K562 (cell line): ENCODE measurements around the gene NR1H2. TPM values are rescaled to one million over a fixed set of nuclear protein-coding genes. Genes with fewer than 3 reads are reported as not detected.

Experiments used
- BHLHE40 ChIP-seq: IDR thresholded peaks from 2 replicates; pipeline ENCODE4 v1.6.1; 2011; ENCODE audit warnings: low read length, improper control_type of control experiment
- BRD4 ChIP-seq: fragments of 200-600 bp; sonication (generic); IDR thresholded peaks from 2 replicates; pipeline ENCODE4 v1.6.1; 2017; ENCODE audit warnings: inconsistent platforms
- CCNT2 ChIP-seq: IDR thresholded peaks from 2 replicates; pipeline ENCODE4 v1.6.1; 2011; ENCODE audit warnings: borderline replicate concordance, low read depth, mild to moderate bottlenecking, moderate library complexity, mixed read lengths, low read length; ENCODE audit not compliant: insufficient read length; ENCODE audit errors: extremely low read depth
- CREM ChIP-seq: IDR thresholded peaks from 2 replicates; pipeline ENCODE4 v1.6.1; 2014; ENCODE audit warnings: antibody characterized with exemption, low read depth
- DLX4 ChIP-seq: fragments of 250-450 bp; sonication (Bioruptor Pico); IDR thresholded peaks from 2 replicates; pipeline ENCODE4 v1.6.1; 2021; ENCODE audit warnings: mild to moderate bottlenecking
- ELK1 ChIP-seq: sonication (generic); formaldehyde crosslinking; IDR thresholded peaks from 2 replicates; pipeline ENCODE4 v1.8.1; 2022; ENCODE audit warnings: missing genetic modification reagents
- FUS ChIP-seq: fragments of 200-400 bp; formaldehyde crosslinking; optimal IDR thresholded peaks from 2 replicates; pipeline ENCODE3; 2017; ENCODE audit warnings: low read depth, low read length
- HDGF ChIP-seq: fragments of 450-650 bp; IDR thresholded peaks from 2 replicates; pipeline ENCODE4 v1.6.1; 2016
- KAT7 ChIP-seq: sonication (generic); formaldehyde crosslinking; IDR thresholded peaks from 2 replicates; pipeline ENCODE4 v1.8.0; 2022; ENCODE audit warnings: missing genetic modification reagents, mild to moderate bottlenecking, borderline replicate concordance
- MEF2A ChIP-seq: IDR thresholded peaks from 2 replicates; pipeline ENCODE4 v1.6.1; 2011; ENCODE audit warnings: low read depth, mild to moderate bottlenecking, low read length, moderate library complexity; ENCODE audit not compliant: control insufficient read depth
- NR3C1 ChIP-seq: sonication (generic); formaldehyde crosslinking; IDR thresholded peaks from 2 replicates; pipeline ENCODE4 v1.8.1; 2022; ENCODE audit warnings: missing genetic modification reagents
- NR4A1 ChIP-seq, 2 experiments: fragments of 250-450 bp in 1 of 2; fragments of 450-650 bp in 1 of 2; sonication (Bioruptor Pico) in 1 of 2; IDR thresholded peaks; 2 replicates each; pipeline versions ENCODE4 v1.4.0 to v1.6.1; 2016 to 2020; ENCODE audit warnings: mild to moderate bottlenecking in 2 of 2, missing compliant biosample characterization in 1 of 2, missing genetic modification characterization in 1 of 2, moderate library complexity in 1 of 2
- OTX1 ChIP-seq: fragments of 450-650 bp; formaldehyde crosslinking; IDR thresholded peaks from 2 replicates; pipeline ENCODE4 v1.4.0; 2022; ENCODE audit warnings: mild to moderate bottlenecking
- PKNOX1 ChIP-seq: fragments of 450-650 bp; IDR thresholded peaks from 2 replicates; pipeline ENCODE4 v1.6.1; 2016
- POLR2AphosphoS5 ChIP-seq: IDR thresholded peaks from 2 replicates; pipeline ENCODE4 v1.6.1; 2011; ENCODE audit warnings: mild to moderate bottlenecking, low read depth, low read length, moderate library complexity; ENCODE audit not compliant: control insufficient read depth, insufficient read depth
- POLR3G ChIP-seq: IDR thresholded peaks from 2 replicates; pipeline ENCODE4 v1.6.1; 2011; ENCODE audit not compliant: insufficient read length, insufficient replicate concordance; ENCODE audit errors: extremely low read depth
- RBM17 ChIP-seq: fragments of 200-400 bp; formaldehyde crosslinking; IDR thresholded peaks from 2 replicates; pipeline ENCODE4 v1.6.1; 2017; ENCODE audit warnings: low read depth, mild to moderate bottlenecking, low read length, borderline replicate concordance
- SMAD2 ChIP-seq: fragments of 150-350 bp; IDR thresholded peaks from 2 replicates; pipeline ENCODE4 v1.6.1; 2014; ENCODE audit warnings: low read depth, mild to moderate bottlenecking, low read length
- SMARCB1 ChIP-seq: IDR thresholded peaks from 2 replicates; pipeline ENCODE4 v1.6.1; 2011; ENCODE audit warnings: improper control_type of control experiment, low read depth; ENCODE audit not compliant: insufficient read length
- SREBF1 ChIP-seq: fragments of 150-350 bp; IDR thresholded peaks from 2 replicates; pipeline ENCODE4 v1.6.1; 2014; ENCODE audit warnings: antibody characterized with exemption, low read depth, low read length, borderline replicate concordance
- TCFL5 ChIP-seq: fragments of 250-450 bp; sonication (Bioruptor Pico); conservative IDR thresholded peaks from 2 replicates; pipeline ENCODE4 v1.6.1; 2021; ENCODE audit warnings: mild to moderate bottlenecking, moderate library complexity, matching md5 sums
- ZBED1 ChIP-seq: IDR thresholded peaks from 2 replicates; pipeline ENCODE4 v1.6.1; 2014
- ZFP91 ChIP-seq: sonication (generic); formaldehyde crosslinking; IDR thresholded peaks from 2 replicates; pipeline ENCODE4 v1.8.0; 2022; ENCODE audit warnings: mild to moderate bottlenecking, missing genetic modification reagents
- ZNF445 ChIP-seq: fragments of 250-450 bp; sonication (Bioruptor Pico); IDR thresholded peaks from 2 replicates; pipeline ENCODE4 v1.4.0; 2020; ENCODE audit warnings: low read depth, mild to moderate bottlenecking, moderate library complexity
- ZNF507 ChIP-seq: conservative IDR thresholded peaks from 2 replicates; pipeline ENCODE4 v1.6.1; 2017; ENCODE audit warnings: missing genetic modification characterization, missing compliant biosample characterization
- ZNF77 ChIP-seq: fragments of 250-450 bp; sonication (Bioruptor Pico); IDR thresholded peaks from 2 replicates; pipeline ENCODE4 v1.5.0; 2020
- polyA plus RNA-seq, 8 experiments: library from polyadenylated mRNA; depleted of rRNA in 4 of 8; stranded (reverse) in 5 of 8; unstranded in 3 of 8; fragments of >200 nt; fragmentation: Nextera tagmentation in 2 of 8; fragmentation: Illumina TruSeq in 1 of 8; extraction: Ambion mirVana in 2 of 8; extraction: Trizol in 1 of 8; gene quantifications; 2 replicates each; pipeline versions ENCODE4 v1.2.1 to v1.2.3, GENCODE V29; 2011 to 2014; ENCODE audit warnings: inconsistent platforms in 1 of 8, missing spikeins in 1 of 8
- total RNA-seq, 7 experiments: library from RNA; depleted of rRNA in 6 of 7; stranded (reverse); fragments of >200 nt in 6 of 7; fragmentation: Illumina TruSeq in 2 of 7; extraction: Trizol in 2 of 7; gene quantifications; 2 replicates each; pipeline versions ENCODE4 v1.2.1 to v1.2.3, GENCODE V29; 2011 to 2021; ENCODE audit warnings: low replicate concordance in 1 of 7

Gene NR1H2
- total and polyA plus RNA-seq, 9 of the 15 experiments (the other 6 are each of a cell fraction or from before 2014, with no cell fraction given), result 0.11 to 73.8 (median 24.0) TPM

GRCh38 chr19:50414864-50415660, 38.8 kb downstream of the NR1H2 start (continued):
- TF ChIP-seq SREBF1 (no peak), ZNF507 (tag) (no peak), RBM17 (no peak), SMARCB1 (no peak), KAT7 (CRISPR knock-in tag) (no peak), NR3C1 (CRISPR knock-in tag) (0 out of 2 replicates have a peak, but pooled peaks have one; percentile 56), BRD4 (no peak), ZFP91 (CRISPR knock-in tag) (no peak), FUS (no peak), POLR3G (no peak), CCNT2 (no peak), MEF2A (no peak), TCFL5 (no peak), ZBED1 (peak; percentile 42; the same call in 1 of the 2 replicates), ZNF77 (CRISPR knock-in tag) (no peak), POLR2AphosphoS5 (peak; percentile 47; the same call in 1 of the 2 replicates), SMAD2 (no peak), PKNOX1 (no peak; the same call in 1 of the 2 replicates), BHLHE40 (peak; percentile 39; the same call in 1 of the 2 replicates), DLX4 (CRISPR knock-in tag) (no peak), OTX1 (no peak), ELK1 (CRISPR knock-in tag) (no peak), NR4A1 (CRISPR knock-in tag; IDR thresholded peaks at IDR 0.05) (no peak), NR4A1 (tag; IDR thresholded peaks at IDR 0.05) (no peak), CREM (peak; percentile 84), ZNF445 (CRISPR knock-in tag) (no peak), HDGF (no peak)
